Suprapubic skin (tissue), 4 donors: ENCODE measurements around the gene CLEC12A.

ENCODE experiments used
- EP300 ChIP-seq: sonication (generic); formaldehyde crosslinking; IDR thresholded peaks from one replicate; pipeline ENCODE4 v1.6.1; 2017; ENCODE audit warnings: antibody characterized with exemption
- POLR2A ChIP-seq, 2 donors: fragments of 450-650 bp; IDR thresholded peaks; one replicate each; pipeline ENCODE4 v1.6.1; 2017; ENCODE audit warnings: antibody characterized with exemption in 2 of 2, mild to moderate bottlenecking in 2 of 2, moderate library complexity in 2 of 2
- POLR2AphosphoS5 ChIP-seq, 3 donors: sonication (generic); formaldehyde crosslinking; IDR thresholded peaks; one replicate each; pipeline ENCODE4 v1.6.1; 2017; ENCODE audit warnings: antibody characterized with exemption in 3 of 3
- TF ChIP-seq, protein P1 (sequence below), 2 donors: fragments of 200-600 bp in 1 of 2; fragments of 450-650 bp in 1 of 2; sonication (generic) in 1 of 2; IDR thresholded peaks; one replicate each; pipeline ENCODE4 v1.5.1; 2016 to 2019; ENCODE audit warnings: antibody characterized with exemption in 2 of 2, mild to moderate bottlenecking in 1 of 2, moderate library complexity in 1 of 2

DNA sequence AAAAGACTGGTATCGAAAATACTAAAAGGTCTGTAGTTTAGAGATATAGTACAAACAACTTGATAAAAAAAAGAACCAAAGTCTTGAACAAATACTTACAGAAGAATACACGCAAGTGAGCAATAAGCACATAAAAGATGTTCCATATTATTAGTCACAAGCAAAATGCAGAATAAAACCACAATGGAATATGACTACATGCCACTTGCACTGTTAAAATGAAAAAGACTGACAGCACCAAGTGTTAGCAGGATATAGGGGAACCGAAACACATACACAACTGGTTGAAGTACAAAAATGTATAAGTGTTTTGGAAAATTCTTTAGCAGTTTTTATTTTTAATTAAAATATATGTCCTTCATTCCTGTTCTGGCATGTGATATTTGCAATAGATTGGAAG is 42.6 kb upstream of the CLEC12A start:
- TF ChIP-seq EP300, result no peak
- TF ChIP-seq, protein P1, sequence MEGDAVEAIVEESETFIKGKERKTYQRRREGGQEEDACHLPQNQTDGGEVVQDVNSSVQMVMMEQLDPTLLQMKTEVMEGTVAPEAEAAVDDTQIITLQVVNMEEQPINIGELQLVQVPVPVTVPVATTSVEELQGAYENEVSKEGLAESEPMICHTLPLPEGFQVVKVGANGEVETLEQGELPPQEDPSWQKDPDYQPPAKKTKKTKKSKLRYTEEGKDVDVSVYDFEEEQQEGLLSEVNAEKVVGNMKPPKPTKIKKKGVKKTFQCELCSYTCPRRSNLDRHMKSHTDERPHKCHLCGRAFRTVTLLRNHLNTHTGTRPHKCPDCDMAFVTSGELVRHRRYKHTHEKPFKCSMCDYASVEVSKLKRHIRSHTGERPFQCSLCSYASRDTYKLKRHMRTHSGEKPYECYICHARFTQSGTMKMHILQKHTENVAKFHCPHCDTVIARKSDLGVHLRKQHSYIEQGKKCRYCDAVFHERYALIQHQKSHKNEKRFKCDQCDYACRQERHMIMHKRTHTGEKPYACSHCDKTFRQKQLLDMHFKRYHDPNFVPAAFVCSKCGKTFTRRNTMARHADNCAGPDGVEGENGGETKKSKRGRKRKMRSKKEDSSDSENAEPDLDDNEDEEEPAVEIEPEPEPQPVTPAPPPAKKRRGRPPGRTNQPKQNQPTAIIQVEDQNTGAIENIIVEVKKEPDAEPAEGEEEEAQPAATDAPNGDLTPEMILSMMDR (IDR thresholded peaks at IDR 0.05), result no peak
- TF ChIP-seq POLR2A (IDR thresholded peaks at IDR 0.05), result no peak
- TF ChIP-seq POLR2AphosphoS5 (IDR thresholded peaks at IDR 0.05), result no peak
